Activated CD8-positive, alpha-beta T cell treated with anti-CD3 and anti-CD28 coated beads for 36 hours (primary cell): ENCODE results near the gene DSEL. TPM values are rescaled to one million over a fixed set of nuclear protein-coding genes. Genes with fewer than 3 reads are reported as not detected.

Experiments used
- ATAC-seq: fragments of 200-7000 bp; cut with Tn5 transposase; one replicate; pipeline ENCODE4 v1.10.0; 2021; ENCODE audit warnings: mild to moderate bottlenecking, moderate library complexity
- CTCF ChIA-PET: fragments of 350-600 bp; sonication (Branson Sonifier 250); formaldehyde crosslinking; loops from one replicate; lab custom pipeline; 2021; ENCODE audit warnings: antibody characterized with exemption; lab: Charles Lee
- POLR2A ChIA-PET: fragments of 350-600 bp; sonication (Branson Sonifier 250); formaldehyde crosslinking; loops from one replicate; lab custom pipeline; 2021; ENCODE audit warnings: antibody characterized with exemption; lab: Charles Lee
- DNase-seq: peaks from one replicate; pipeline ENCODE4 v3.0.0-alpha.2; 2020
- H3K27ac Mint-ChIP-seq: one replicate; pipeline ENCODE4 v1.8.0; 2021; ENCODE audit warnings: mild to moderate bottlenecking, mixed read lengths
- H3K27me3 Mint-ChIP-seq: one replicate; pipeline ENCODE4 v1.8.0; 2021; ENCODE audit warnings: mixed read lengths
- H3K36me3 Mint-ChIP-seq: one replicate; pipeline ENCODE4 v1.8.0; 2021; ENCODE audit warnings: low read depth, mixed read lengths
- H3K4me1 Mint-ChIP-seq: one replicate; pipeline ENCODE4 v1.8.0; 2021; ENCODE audit warnings: low read depth, mixed read lengths
- H3K4me3 Mint-ChIP-seq: one replicate; pipeline ENCODE4 v1.8.0; 2021; ENCODE audit warnings: mild to moderate bottlenecking, moderate library complexity, mixed read lengths
- H3K9me3 Mint-ChIP-seq: one replicate; pipeline ENCODE4 v1.8.0; 2021; ENCODE audit warnings: mixed read lengths
- intact Hi-C: fragments of 100-400 bp; cut with micrococcal nuclease; formaldehyde crosslinking; loops from one replicate; pipeline ENCODE4 v1.10.0; 2022
- total RNA-seq, 2 experiments: library from RNA; stranded (reverse); gene quantifications; one replicate each; pipeline ENCODE4 v1.2.3, GENCODE V29; 2021
- TF ChIP-seq, protein P1 (sequence below): fragments of 200-600 bp; IDR thresholded peaks from one replicate; pipeline ENCODE4 v1.8.0; 2022; ENCODE audit warnings: antibody characterized with exemption, mild to moderate bottlenecking

The DSEL gene
- total RNA-seq = under 1 TPM; 0.09 to 0.13 TPM

DNA sequence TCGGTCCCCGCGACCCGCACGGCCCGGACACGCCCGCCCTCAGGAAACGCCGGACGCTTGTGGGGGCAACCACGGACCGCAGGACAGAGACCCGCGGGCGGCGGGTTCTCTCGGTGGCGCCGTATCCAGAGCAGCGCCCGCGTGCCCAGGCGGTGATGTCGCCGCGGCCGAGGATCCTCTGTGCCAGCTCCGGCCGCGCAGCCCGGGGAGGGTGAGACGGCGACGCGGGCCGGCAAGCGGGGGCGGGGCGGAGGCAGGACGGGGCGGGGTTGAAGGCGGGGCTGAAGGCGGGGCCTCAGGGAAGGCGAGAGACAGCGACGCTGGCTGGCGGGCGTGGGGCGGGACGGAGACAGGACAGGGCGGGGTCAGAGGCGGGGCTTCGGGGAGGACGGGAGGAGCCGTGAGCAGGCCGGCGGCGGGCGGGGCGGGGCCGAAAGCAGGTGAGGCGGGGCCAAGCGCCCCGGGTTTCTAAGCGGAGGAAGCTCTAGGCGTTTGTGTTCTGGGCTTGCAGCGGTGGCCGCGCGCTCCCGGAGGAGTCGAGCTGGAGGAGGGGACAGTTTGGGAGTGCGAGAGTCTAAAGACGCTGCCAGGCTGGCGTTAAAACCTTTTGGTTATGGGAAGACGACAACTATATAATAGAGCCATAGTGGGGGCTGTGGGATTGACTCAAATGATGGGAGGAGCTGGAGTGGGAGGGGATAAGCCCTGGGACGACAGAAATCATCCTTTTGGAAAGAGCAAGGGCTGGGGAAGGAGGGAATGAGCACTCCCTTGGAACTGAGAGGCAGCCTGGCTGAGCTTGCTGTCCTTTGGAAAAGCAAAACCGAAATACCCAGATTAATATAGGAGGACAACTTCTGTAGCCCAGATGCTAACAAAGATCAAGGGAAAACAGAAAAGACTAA lies at the start of gene DSEL:
Gene DSEL, minus strand, starts transcription at position 182 of the 905 bp plus-strand sequence. CDS start 2,112 bp downstream, outside the sequence.
- TF ChIP-seq, protein P1, sequence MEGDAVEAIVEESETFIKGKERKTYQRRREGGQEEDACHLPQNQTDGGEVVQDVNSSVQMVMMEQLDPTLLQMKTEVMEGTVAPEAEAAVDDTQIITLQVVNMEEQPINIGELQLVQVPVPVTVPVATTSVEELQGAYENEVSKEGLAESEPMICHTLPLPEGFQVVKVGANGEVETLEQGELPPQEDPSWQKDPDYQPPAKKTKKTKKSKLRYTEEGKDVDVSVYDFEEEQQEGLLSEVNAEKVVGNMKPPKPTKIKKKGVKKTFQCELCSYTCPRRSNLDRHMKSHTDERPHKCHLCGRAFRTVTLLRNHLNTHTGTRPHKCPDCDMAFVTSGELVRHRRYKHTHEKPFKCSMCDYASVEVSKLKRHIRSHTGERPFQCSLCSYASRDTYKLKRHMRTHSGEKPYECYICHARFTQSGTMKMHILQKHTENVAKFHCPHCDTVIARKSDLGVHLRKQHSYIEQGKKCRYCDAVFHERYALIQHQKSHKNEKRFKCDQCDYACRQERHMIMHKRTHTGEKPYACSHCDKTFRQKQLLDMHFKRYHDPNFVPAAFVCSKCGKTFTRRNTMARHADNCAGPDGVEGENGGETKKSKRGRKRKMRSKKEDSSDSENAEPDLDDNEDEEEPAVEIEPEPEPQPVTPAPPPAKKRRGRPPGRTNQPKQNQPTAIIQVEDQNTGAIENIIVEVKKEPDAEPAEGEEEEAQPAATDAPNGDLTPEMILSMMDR = no peak
- ATAC-seq = peak; percentile 99
- Mint-ChIP-seq H3K4me1 (peaks cover 13% of the 10 kb centered on the region), H3K36me3 (no peaks in the 10 kb centered on the region), H3K4me3 (peak within 1 kb of the TSS; percentile 92), H3K27me3 (peaks cover 7% of the 10 kb centered on the region), H3K9me3 (no peaks in the 10 kb centered on the region), H3K27ac (peak within 1 kb of the TSS; percentile 47)
- DNase-seq = peak; percentile 97
- CTCF ChIA-PET = interaction anchor here (1.1 to 1.7 kb wide), 2 partner anchors 10 to 74 kb away, joined by 3 read pairs; no protein-coding TSS in a partner anchor
- intact Hi-C loops = loop anchor here (10.0 kb wide), 1 partner anchor 302 kb away; no protein-coding TSS in a partner anchor
- POLR2A ChIA-PET = interaction anchor here (1.1 to 1.3 kb wide), 2 partner anchors 9 to 63 kb away, joined by 3 read pairs; no protein-coding TSS in a partner anchor

DNA sequence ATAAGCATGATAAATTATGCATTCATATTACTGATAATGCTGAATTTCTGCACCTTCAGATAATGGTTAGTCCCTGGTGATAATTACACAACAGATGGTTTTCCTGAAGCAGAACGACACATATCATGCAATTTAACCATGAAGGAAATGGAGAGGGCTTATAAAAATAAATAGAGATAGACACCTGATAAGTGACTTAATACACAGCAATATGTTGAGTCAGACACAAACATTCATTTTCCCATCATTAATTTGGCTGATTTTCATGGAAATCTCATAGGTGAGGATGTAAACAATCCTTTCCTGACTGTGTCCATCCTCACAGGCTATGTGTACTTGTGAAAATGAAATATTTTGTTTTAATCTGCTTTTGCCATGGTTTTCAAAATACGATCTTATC lies 36.9 kb upstream of the DSEL start:
- POLR2A ChIA-PET = no interaction called here
- DNase-seq (no peak), ATAC-seq (no peak)
- H3K4me3 Mint-ChIP-seq = no peak overlapping the region
- intact Hi-C loops = no loop called here
- H3K36me3 Mint-ChIP-seq = no peaks in the 10 kb centered on the region
- H3K4me1 Mint-ChIP-seq = no peaks in the 10 kb centered on the region
- CTCF ChIA-PET = no interaction called here
- no peak overlapping the region for H3K27ac Mint-ChIP-seq
- H3K9me3 Mint-ChIP-seq = no peaks in the 10 kb centered on the region
- TF ChIP-seq, protein P1 = no peak
- H3K27me3 Mint-ChIP-seq = peaks cover 2% of the 10 kb centered on the region

GRCh38 chr18:67550872-67551520 lies 34.5 kb upstream of the DSEL start:
- Mint-ChIP-seq H3K4me3 (no peak overlapping the region), H3K4me1 (no peaks in the 10 kb centered on the region), H3K27me3 (no peaks in the 10 kb centered on the region), H3K27ac (no peak overlapping the region), H3K9me3 (no peaks in the 10 kb centered on the region), H3K36me3 (no peaks in the 10 kb centered on the region)
- ATAC-seq (no peak), DNase-seq (no peak)
- CTCF ChIA-PET = interaction anchor here (1.0 kb wide), 1 partner anchor 17 kb away, joined by 3 read pairs; no protein-coding TSS in a partner anchor
- TF ChIP-seq, protein P1 = no peak
- POLR2A ChIA-PET = no interaction called here
- intact Hi-C loops = no loop called here

GRCh38 chr18:67549946-67550345 lies 33.4 kb upstream of the DSEL start:
- TF ChIP-seq, protein P1 = no peak
- DNase-seq (no peak), ATAC-seq (no peak)
- Mint-ChIP-seq H3K27ac (no peak overlapping the region), H3K9me3 (no peaks in the 10 kb centered on the region), H3K27me3 (no peaks in the 10 kb centered on the region), H3K4me1 (no peaks in the 10 kb centered on the region), H3K36me3 (no peaks in the 10 kb centered on the region), H3K4me3 (no peak overlapping the region)
- ChIA-PET POLR2A (no interaction called here), CTCF (no interaction called here)
- intact Hi-C loops = no loop called here

DNA sequence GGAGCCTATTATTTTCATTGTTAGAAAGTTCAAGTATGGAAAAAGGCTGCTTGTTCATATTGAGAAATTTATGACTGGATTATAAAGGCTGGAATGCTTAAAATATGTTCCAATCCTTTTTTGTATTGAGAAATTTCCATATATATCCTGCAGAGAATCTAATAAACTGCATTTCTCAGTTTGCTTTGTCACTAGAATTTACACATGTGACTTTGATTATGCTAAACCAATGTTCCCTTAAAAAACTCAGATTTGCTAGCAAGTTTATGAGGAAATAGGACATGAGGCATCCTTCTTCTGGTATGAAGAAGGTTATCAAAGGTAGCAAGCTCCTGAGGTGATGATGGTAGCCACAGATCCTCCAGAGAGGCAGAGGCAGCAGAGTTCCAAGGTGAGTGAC lies 29.2 kb upstream of the DSEL start:
- Mint-ChIP-seq H3K4me1 (peaks cover 3% of the 10 kb centered on the region), H3K36me3 (no peaks in the 10 kb centered on the region), H3K27me3 (peaks cover 1% of the 10 kb centered on the region), H3K9me3 (no peaks in the 10 kb centered on the region), H3K4me3 (no peak overlapping the region), H3K27ac (no peak overlapping the region)
- CTCF ChIA-PET = no interaction called here
- POLR2A ChIA-PET = no interaction called here
- TF ChIP-seq, protein P1 = no peak
- ATAC-seq (no peak), DNase-seq (no peak)
- intact Hi-C loops = no loop called here
